SW480 (cell line): Measurements from ENCODE around the gene MSH5.

Experiments used
- DNase-seq: peaks from one replicate; pipeline ENCODE4 v3.0.0-alpha.2; 2016; ENCODE audit warnings: low spot score

Gene MSH5

GRCh38 chr6:31713465-31713864 lies 26.3 kb upstream of the MSH5 start:
- DNase-seq, result no peak

- DNase-seq, result peak; percentile 95
Observed at GRCh38 chr6:31713991-31714684, 25.7 kb upstream of the MSH5 start.

- DNase-seq, result no peak
Observed at GRCh38 chr6:31715022-31715958, 24.5 kb upstream of the MSH5 start, which contains the start of gene LY6G6D. Gene LY6G6D (plus strand): TSS chr6:31715348. CDS start chr6:31715356, 8 bp downstream.

GRCh38 chr6:31717499-31718222 lies 22.1 kb upstream of the MSH5 start:
- no peak for DNase-seq

- DNase-seq, result no peak
Observed at GRCh38 chr6:31718265-31718664, 21.5 kb upstream of the MSH5 start.

GRCh38 chr6:31719001-31719400 lies 20.8 kb upstream of the MSH5 start:
- no peak for DNase-seq

- no peak for DNase-seq
Observed at GRCh38 chr6:31720196-31720770, 19.5 kb upstream of the MSH5 start.

- no peak for DNase-seq
Observed at GRCh38 chr6:31721351-31722020, 18.3 kb upstream of the MSH5 start, which contains the start of gene LY6G6C. Gene LY6G6C (minus strand): TSS chr6:31721746. CDS start chr6:31721679, 67 bp downstream.

GRCh38 chr6:31722173-31722572 lies 17.6 kb upstream of the MSH5 start:
- no peak for DNase-seq

- DNase-seq, result no peak
Observed at GRCh38 chr6:31723245-31723979, 16.4 kb upstream of the MSH5 start, which contains the start of gene MPIG6B. Gene MPIG6B (plus strand): TSS chr6:31723373. CDS start chr6:31723384, 11 bp downstream.

- DNase-seq, result no peak
Observed at GRCh38 chr6:31723980-31724691, 15.7 kb upstream of the MSH5 start.

- no peak for DNase-seq
Observed at GRCh38 chr6:31725502-31726350, 14.1 kb upstream of the MSH5 start.

GRCh38 chr6:31727034-31727716 lies 12.6 kb upstream of the MSH5 start:
- DNase-seq, result no peak

GRCh38 chr6:31727717-31728671 lies 11.8 kb upstream of the MSH5 start:
- DNase-seq, result no peak

GRCh38 chr6:31728767-31729514 lies 10.9 kb upstream of the MSH5 start, which contains the start of gene DDAH2:
Gene DDAH2 (minus strand): TSS chr6:31729299. CDS start chr6:31729161, 138 bp downstream.
- DNase-seq, result no peak

GRCh38 chr6:31729515-31729978 lies 10.3 kb upstream of the MSH5 start:
- peak; percentile 86 for DNase-seq
